IMR-90 (cell line): ENCODE results near the gene MLLT3. TPM values are rescaled to one million over a fixed set of nuclear protein-coding genes. Genes with fewer than 3 reads are reported as not detected.

Experiments
- ATAC-seq: fragments of 200-7000 bp; cut with Tn5 transposase; 2 replicates; pipeline ENCODE4 v1.9.1; 2020; ENCODE audit warnings: low read depth, mild to moderate bottlenecking, moderate library complexity
- BruUV-seq: library from RNA; stranded (reverse); fragments of 400-500 nt; replicated peaks from 2 replicates; lab custom pipeline; 2021; lab: Mats Ljungman, UMichigan
- CTCF ChIA-PET: fragments of 300-600 bp; formaldehyde crosslinking; extraction: SDS; loops from one replicate; lab custom pipeline; 2021; ENCODE audit warnings: antibody characterized with exemption; lab: Yijun Ruan, JAX
- POLR2A ChIA-PET: fragments of 300-600 bp; sonication (Branson Sonifier 250); formaldehyde crosslinking; loops from one replicate; lab custom pipeline; 2022; ENCODE audit warnings: antibody characterized with exemption; ENCODE audit not compliant: unreplicated experiment; lab: Charles Lee
- DNase-seq: peaks from one replicate; pipeline ENCODE4 v3.0.0; 2013
- H2AFZ ChIP-seq: replicated peaks from 2 replicates; pipeline ENCODE3; 2013; ENCODE audit warnings: low read length, mild to moderate bottlenecking; ENCODE audit not compliant: poor library complexity
- H2AK5ac ChIP-seq: 2 replicates; pipeline ENCODE4 v1.6.1; 2013; ENCODE audit warnings: low read depth, low read length, inconsistent platforms
- H2AK9ac ChIP-seq: replicated peaks from 2 replicates; pipeline ENCODE3; 2013; ENCODE audit warnings: mild to moderate bottlenecking, low read depth, low read length, moderate library complexity; ENCODE audit not compliant: poor library complexity
- H2BK120ac ChIP-seq: 2 replicates; pipeline ENCODE4 v1.6.1; 2013; ENCODE audit warnings: low read depth, low read length, inconsistent platforms
- H2BK15ac ChIP-seq: 3 replicates; pipeline ENCODE4 v1.6.1; 2013; ENCODE audit warnings: low read depth, low read length, inconsistent platforms
- H2BK20ac ChIP-seq: 2 replicates; pipeline ENCODE4 v1.6.1; 2013; ENCODE audit warnings: low read depth, mild to moderate bottlenecking, inconsistent platforms, low read length, moderate library complexity
- H2BK5ac ChIP-seq: 2 replicates; pipeline ENCODE4 v1.6.1; 2013; ENCODE audit warnings: mild to moderate bottlenecking, low read depth, low read length, inconsistent platforms; ENCODE audit not compliant: poor library complexity, severe bottlenecking
- H3K14ac ChIP-seq: replicated peaks from 2 replicates; pipeline ENCODE4 v1.6.1; 2013; ENCODE audit warnings: low read depth, low read length, inconsistent platforms
- H3K18ac ChIP-seq: 2 replicates; pipeline ENCODE4 v1.6.1; 2013; ENCODE audit warnings: low read depth, low read length, control low read depth
- H3K23ac ChIP-seq: 2 replicates; pipeline ENCODE4 v1.6.1; 2013; ENCODE audit warnings: low read depth, low read length, inconsistent platforms
- H3K27ac ChIP-seq: 2 replicates; pipeline ENCODE4 v1.5.1; 2013; ENCODE audit warnings: mild to moderate bottlenecking, control low read depth, low read length; ENCODE audit not compliant: insufficient read depth
- H3K27me3 ChIP-seq: 2 replicates; pipeline ENCODE4 v1.6.1; 2013; ENCODE audit warnings: low read length; ENCODE audit not compliant: control insufficient read depth, insufficient read depth
- H3K36me3 ChIP-seq: 2 replicates; pipeline ENCODE4 v1.6.1; 2013; ENCODE audit warnings: low read length, mixed read lengths; ENCODE audit not compliant: control insufficient read depth, insufficient read depth
- H3K4ac ChIP-seq: 2 replicates; pipeline ENCODE4 v1.6.1; 2013; ENCODE audit warnings: low read depth, low read length, inconsistent platforms
- H3K4me1 ChIP-seq: 2 replicates; pipeline ENCODE4 v1.6.1; 2013; ENCODE audit warnings: low read length, mixed read lengths; ENCODE audit not compliant: control insufficient read depth, insufficient read depth
- H3K4me2 ChIP-seq: 2 replicates; pipeline ENCODE4 v1.6.1; 2013; ENCODE audit warnings: low read depth, mild to moderate bottlenecking, control low read depth, low read length, moderate library complexity
- H3K4me3 ChIP-seq: 2 replicates; pipeline ENCODE4 v1.5.1; 2013; ENCODE audit warnings: low read depth, mild to moderate bottlenecking, control low read depth, low read length, moderate library complexity; ENCODE audit not compliant: insufficient read depth
- H3K56ac ChIP-seq: 2 replicates; pipeline ENCODE4 v1.6.1; 2013; ENCODE audit warnings: low read length, inconsistent platforms; ENCODE audit not compliant: insufficient read depth; ENCODE audit errors: extremely low read depth
- H3K79me1 ChIP-seq, 2 experiments: 2 replicates each; pipeline ENCODE4 v1.6.1; 2013; ENCODE audit warnings: low read length in 2 of 2, inconsistent platforms in 1 of 2, low read depth in 1 of 2
- H3K9ac ChIP-seq: 2 replicates; pipeline ENCODE4 v1.6.1; 2013; ENCODE audit warnings: low read depth, low read length, control low read depth
- H3K9me1 ChIP-seq: 2 replicates; pipeline ENCODE4 v1.6.1; 2013; ENCODE audit warnings: low read length, inconsistent platforms; ENCODE audit not compliant: insufficient read depth
- H3K9me3 ChIP-seq: 2 replicates; pipeline ENCODE4 v1.6.1; 2013; ENCODE audit warnings: low read length; ENCODE audit not compliant: control insufficient read depth, insufficient read depth
- H4K20me1 ChIP-seq: 2 replicates; pipeline ENCODE4 v1.6.1; 2013; ENCODE audit warnings: low read length, inconsistent platforms; ENCODE audit not compliant: insufficient read depth
- H4K5ac ChIP-seq: 2 replicates; pipeline ENCODE4 v1.6.1; 2013; ENCODE audit warnings: mild to moderate bottlenecking, low read depth, low read length, control low read depth
- H4K8ac ChIP-seq, 2 experiments: 2 replicates each; pipeline ENCODE4 v1.6.1; 2013; ENCODE audit warnings: low read depth in 2 of 2, low read length in 2 of 2, control low read depth in 1 of 2, inconsistent platforms in 1 of 2
- H4K91ac ChIP-seq: 2 replicates; pipeline ENCODE4 v1.6.1; 2013; ENCODE audit warnings: low read depth, low read length, inconsistent platforms; ENCODE audit not compliant: insufficient read depth
- BHLHE40 ChIP-seq: fragments of 150-350 bp; IDR thresholded peaks from 2 replicates; pipeline ENCODE4 v1.6.1; 2016; ENCODE audit warnings: mild to moderate bottlenecking, low read depth, low read length
- CEBPB ChIP-seq: IDR thresholded peaks from 2 replicates; pipeline ENCODE4 v1.6.1; 2012; ENCODE audit warnings: low read depth, low read length, improper control_type of control experiment
- FOS ChIP-seq: fragments of 150-350 bp; IDR thresholded peaks from 2 replicates; pipeline ENCODE4 v1.6.1; 2016; ENCODE audit warnings: low read depth, low read length
- MAFK ChIP-seq: IDR thresholded peaks from 2 replicates; pipeline ENCODE4 v1.6.1; 2012; ENCODE audit warnings: low read depth, low read length, improper control_type of control experiment
- RAD21 ChIP-seq: IDR thresholded peaks from 2 replicates; pipeline ENCODE4 v1.6.1; 2012; ENCODE audit warnings: low read length, improper control_type of control experiment
- RCOR1 ChIP-seq: IDR thresholded peaks from 2 replicates; pipeline ENCODE4 v1.6.1; 2012; ENCODE audit warnings: mild to moderate bottlenecking, low read length, improper control_type of control experiment; ENCODE audit not compliant: insufficient replicate concordance
- RFX5 ChIP-seq: IDR thresholded peaks from 2 replicates; pipeline ENCODE4 v1.8.0; 2012; ENCODE audit warnings: low read depth, mild to moderate bottlenecking, low read length, moderate library complexity
- USF2 ChIP-seq: fragments of 150-350 bp; IDR thresholded peaks from 2 replicates; pipeline ENCODE4 v1.6.1; 2017; ENCODE audit warnings: mild to moderate bottlenecking, antibody characterized with exemption, low read length, low read depth
- WGBS, 2 experiments: methylation state at CpG; one replicate each; pipeline versions ENCODE4 v1.1.5 to v1.1.7; 2013; ENCODE audit warnings: missing lambda C conversion rate in 2 of 2; ENCODE audit not compliant: insufficient read length in 1 of 2; ENCODE audit errors: extremely low coverage in 2 of 2; 5-methylcytosine and 5-hydroxymethylcytosine counted together
- dilution Hi-C: fragments of 300-500 bp; cut with HindIII; formaldehyde crosslinking; loops from one replicate; pipeline ENCODE4 v1.14.3; 2018; ENCODE audit warnings: low sequenced_read_pairs; ENCODE audit not compliant: unreplicated experiment
- in situ Hi-C: fragments of 300-500 bp; cut with MboI; formaldehyde crosslinking; loops from 3 replicates; pipeline ENCODE4 v1.14.3; 2019; ENCODE audit warnings: low sequenced_read_pairs, inconsistent platforms, mixed read lengths
- intact Hi-C: fragments of 100-400 bp; cut with micrococcal nuclease; formaldehyde crosslinking; loops from 2 replicates; pipeline ENCODE4 v1.10.0; 2022
- polyA plus RNA-seq, 3 experiments: library from polyadenylated mRNA; depleted of rRNA; stranded (reverse); fragments of >200 nt; gene quantifications; 2 replicates each; pipeline ENCODE4 v1.2.3, GENCODE V29; 2012; ENCODE audit warnings: low replicate concordance in 1 of 3
- total RNA-seq: library from RNA; depleted of rRNA; stranded (reverse); fragments of >200 nt; gene quantifications from 2 replicates; pipeline ENCODE4 v1.2.3, GENCODE V29; 2012
- TF ChIP-seq, protein P1 (sequence below): fragments of 150-350 bp; IDR thresholded peaks from 2 replicates; pipeline ENCODE4 v1.6.1; 2016; ENCODE audit warnings: low read depth, mild to moderate bottlenecking, low read length, moderate library complexity, borderline replicate concordance

Gene MLLT3
- total and polyA plus RNA-seq, 2 of the 4 experiments (the other 2 are of a cell fraction), result 10.4 to 21.1 TPM

GRCh38 chr9:20355022-20355421, 267.3 kb downstream of the MLLT3 start (continued):
- no peak for TF ChIP-seq USF2

DNA sequence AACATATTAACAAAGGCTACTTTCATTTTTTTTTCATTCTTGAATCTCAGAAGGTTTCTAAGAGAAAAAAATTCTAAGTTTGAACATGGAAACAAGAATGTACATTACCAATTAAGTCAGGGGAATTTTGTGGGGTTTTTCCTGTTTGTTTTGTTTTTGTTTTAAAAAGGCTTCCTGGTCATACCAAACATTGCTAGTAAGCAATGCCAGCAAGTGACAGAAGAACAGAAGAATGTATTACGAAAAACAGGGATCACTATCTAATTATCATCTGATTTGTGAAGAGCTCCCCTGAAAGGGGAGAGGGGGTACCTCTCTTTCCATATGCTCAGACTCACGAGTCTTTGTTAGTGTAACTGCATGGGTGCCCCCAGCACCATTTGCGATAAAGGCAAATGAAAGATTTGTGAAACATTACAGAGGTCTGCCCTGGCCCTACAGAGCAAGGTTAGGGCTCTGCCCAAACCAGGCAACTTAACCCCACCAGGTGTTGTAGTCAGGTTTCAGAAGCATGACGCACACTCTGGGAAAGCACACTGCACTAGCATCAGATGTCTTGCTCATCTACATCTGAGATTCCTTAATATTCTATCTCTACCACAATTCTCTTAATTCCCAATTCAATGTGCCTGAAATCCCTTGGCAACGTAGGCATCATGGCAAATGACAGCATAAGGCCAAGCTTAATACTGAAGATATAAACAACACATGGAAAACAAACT, 268.2 kb downstream of the MLLT3 start:
- Histone ChIP-seq H3K4me1 (peaks cover 21% of the 10 kb centered on the region), H3K4me2 (peak overlapping the region; percentile 53; the same call in 1 of the 2 replicates)
- dilution Hi-C loops, result loop anchor here (25.0 kb wide), 1 partner anchor 583 kb away; no protein-coding TSS in a partner anchor

More for the DNA sequence above, 268.2 kb downstream of the MLLT3 start:
- Histone ChIP-seq H4K91ac (peak overlapping the region; percentile 79), H3K56ac (peak overlapping the region; percentile 73; the same call in 1 of the 2 replicates), H3K9me1 (peaks cover 13% of the 10 kb centered on the region), H3K4ac (peak overlapping the region; percentile 89), H2AFZ (no peak overlapping the region), H2AK5ac (peak overlapping the region; percentile 80), H3K27ac (peak overlapping the region; percentile 73; the same call in 1 of the 2 replicates), H2BK20ac (peak overlapping the region; percentile 97), H3K36me3 (peaks cover 3% of the 10 kb centered on the region), H4K20me1 (no peaks in the 10 kb centered on the region), H3K18ac (peak overlapping the region; percentile 84), H3K23ac (peak overlapping the region; percentile 84), H2BK5ac (peak overlapping the region; percentile 88), H3K4me3 (no peak overlapping the region), H4K5ac (peak overlapping the region; percentile 92), H2BK15ac (peak overlapping the region; percentile 98), H3K27me3 (no peaks in the 10 kb centered on the region), H2AK9ac (peak overlapping the region; percentile 65), H3K14ac (peak overlapping the region; percentile 86), H3K79me1 (peaks cover 0 to 6% of the 10 kb centered on the region in 2 experiments; a peak in 1 of 4 replicates), H2BK120ac (peak overlapping the region; percentile 90), H3K9ac (no peak overlapping the region), H3K9me3 (no peaks in the 10 kb centered on the region), H4K8ac (peak overlapping the region; percentile 17 to 81)
- no peak for TF ChIP-seq RFX5
- TF ChIP-seq FOS, result no peak
- no peak for TF ChIP-seq RCOR1
- TF ChIP-seq CEBPB, result no peak
- no peak for TF ChIP-seq USF2
- TF ChIP-seq RAD21, result no peak
- no peak for TF ChIP-seq BHLHE40
- TF ChIP-seq, protein P1, sequence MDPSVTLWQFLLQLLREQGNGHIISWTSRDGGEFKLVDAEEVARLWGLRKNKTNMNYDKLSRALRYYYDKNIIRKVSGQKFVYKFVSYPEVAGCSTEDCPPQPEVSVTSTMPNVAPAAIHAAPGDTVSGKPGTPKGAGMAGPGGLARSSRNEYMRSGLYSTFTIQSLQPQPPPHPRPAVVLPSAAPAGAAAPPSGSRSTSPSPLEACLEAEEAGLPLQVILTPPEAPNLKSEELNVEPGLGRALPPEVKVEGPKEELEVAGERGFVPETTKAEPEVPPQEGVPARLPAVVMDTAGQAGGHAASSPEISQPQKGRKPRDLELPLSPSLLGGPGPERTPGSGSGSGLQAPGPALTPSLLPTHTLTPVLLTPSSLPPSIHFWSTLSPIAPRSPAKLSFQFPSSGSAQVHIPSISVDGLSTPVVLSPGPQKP, result no peak
- TF ChIP-seq MAFK, result no peak
- DNase-seq, result peak; percentile 29
- no CpG with 5 or more reads among the region's 5 CpGs for WGBS, 2 experiments
- no peak for ATAC-seq
- CTCF ChIA-PET, result interaction anchor here (0.6 kb wide), 1 partner anchor 407 kb away, joined by 3 read pairs; no protein-coding TSS in a partner anchor
- POLR2A ChIA-PET, result no interaction called here
- in situ Hi-C loops, result loop anchor here (10.0 kb wide), 3 partner anchors 429 to 761 kb away; no protein-coding TSS in a partner anchor
- BruUV-seq, result no TSS peak
- intact Hi-C loops, result loop anchor here (2.0 kb wide), 1 partner anchor 39 kb away; no protein-coding TSS in a partner anchor
